Measurements from ENCODE around the gene RUBCNL. TPM values are rescaled to one million over a fixed set of nuclear protein-coding genes. Genes with fewer than 3 reads are reported as not detected.
A peak's percentile ranks its signal among the peaks of the same experiment; 100 is the strongest.

Gene RUBCNL
- polyA plus RNA-seq, 2 of the 4 experiments (the other 2 are of a cell fraction): not detected

GRCh38 chr13:46304546-46304945, 82.5 kb downstream of the RUBCNL start:
- no peak overlapping the region for H3K4me2 ChIP-seq
- no peak for DNase-seq (ENCODE audit: low read depth in 1 of 2, low spot score in 1 of 2)
- TF ChIP-seq POLR2A (IDR thresholded peaks at IDR 0.05; ENCODE audit: low read length): no peak
- no peak for TF ChIP-seq EP300 (IDR thresholded peaks at IDR 0.05)
- TF ChIP-seq ZC3H11A (IDR thresholded peaks at IDR 0.05): no peak
- TF ChIP-seq KDM1A (IDR thresholded peaks at IDR 0.05; ENCODE audit: low read depth): no peak
- no peak for TF ChIP-seq BHLHE40 (IDR thresholded peaks at IDR 0.05; ENCODE audit: low read depth, low read length)
- no peak for TF ChIP-seq FOSL2 (IDR thresholded peaks at IDR 0.05)
- no peak for TF ChIP-seq FOSL2 (CRISPR knock-in tag; IDR thresholded peaks at IDR 0.05)
- no peak for TF ChIP-seq KDM5A (IDR thresholded peaks at IDR 0.05)
- no peak for TF ChIP-seq MAFK (IDR thresholded peaks at IDR 0.05; ENCODE audit: partially characterized antibody)
- no peak for TF ChIP-seq PBX3 (IDR thresholded peaks at IDR 0.05)
- TF ChIP-seq CBX2 (IDR thresholded peaks at IDR 0.05; ENCODE audit: borderline replicate concordance, low read depth): no peak
- no peak for TF ChIP-seq FOSB (CRISPR knock-in tag; IDR thresholded peaks at IDR 0.05)
- TF ChIP-seq SMC3 (IDR thresholded peaks at IDR 0.05): no peak
- TF ChIP-seq NR3C1 (IDR thresholded peaks at IDR 0.05): no peak
- 60% methylated on average over 3 of the region's 3 CpGs for WGBS (ENCODE audit: missing lambda C conversion rate)
- H3K9me3 ChIP-seq: peaks cover 2% of the 10 kb centered on the region; the same call in 1 of the 3 replicates
- POLR2A ChIA-PET: no interaction called here
- CTCF ChIA-PET: no interaction called here
- H3K4me1 ChIP-seq: no peaks in the 10 kb centered on the region
- FAIRE-seq: no peak
- no peak overlapping the region for H3K4me3 ChIP-seq
- H3K27ac ChIP-seq: no peak overlapping the region
- ATAC-seq: no peak

- Histone ChIP-seq H3K9me3 (peaks cover 2% of the 10 kb centered on the region; the same call in 1 of the 3 replicates), H3K4me3 (no peak overlapping the region), H3K4me2 (no peak overlapping the region), H3K27ac (no peak overlapping the region), H3K4me1 (no peaks in the 10 kb centered on the region)
- ChIA-PET POLR2A (no interaction called here), CTCF (no interaction called here)
- 49% methylated on average over 7 of the region's 7 CpGs for WGBS (ENCODE audit: missing lambda C conversion rate)
- FAIRE-seq (no peak), DNase-seq (ENCODE audit: low read depth in 1 of 2, low spot score in 1 of 2) (no peak), ATAC-seq (no peak)
- TF ChIP-seq CEBPB (IDR thresholded peaks at IDR 0.05) (no peak), ELK1 (IDR thresholded peaks at IDR 0.05; ENCODE audit: low read depth, low read length) (no peak), RARB (CRISPR knock-in tag; IDR thresholded peaks at IDR 0.05) (no peak), HEYL (CRISPR knock-in tag; IDR thresholded peaks at IDR 0.05) (no peak), KDM5A (IDR thresholded peaks at IDR 0.05) (no peak), POLR2A (IDR thresholded peaks at IDR 0.05; ENCODE audit: low read length) (no peak), MAFK (IDR thresholded peaks at IDR 0.05; ENCODE audit: partially characterized antibody) (no peak), CHD4 (IDR thresholded peaks at IDR 0.05; ENCODE audit: borderline replicate concordance) (no peak), HDAC2 (IDR thresholded peaks at IDR 0.05) (no peak), FOSB (CRISPR knock-in tag; IDR thresholded peaks at IDR 0.05) (no peak), HMGXB4 (CRISPR knock-in tag; IDR thresholded peaks at IDR 0.05; ENCODE audit: borderline replicate concordance) (no peak), SMC3 (IDR thresholded peaks at IDR 0.05) (no peak), ZC3H11A (IDR thresholded peaks at IDR 0.05) (no peak)
Measured at GRCh38 chr13:46303742-46304385, 83.2 kb downstream of the RUBCNL start.

- no peak for TF ChIP-seq RNF2 (IDR thresholded peaks at IDR 0.05; ENCODE audit: borderline replicate concordance, low read depth)
- no peak for TF ChIP-seq RAD21 (conservative IDR thresholded peaks at IDR 0.05 in 1 of 2, IDR thresholded peaks at IDR 0.05 in 1 of 2)
- no peak for TF ChIP-seq HOXB5 (CRISPR knock-in tag; IDR thresholded peaks at IDR 0.05)
- TF ChIP-seq SREBF2 (IDR thresholded peaks at IDR 0.05): no peak
- TF ChIP-seq ESRRA (IDR thresholded peaks at IDR 0.05; ENCODE audit: borderline replicate concordance, low read length): no peak
- TF ChIP-seq HDAC2 (IDR thresholded peaks at IDR 0.05): no peak
- no peak for TF ChIP-seq MAZ (IDR thresholded peaks at IDR 0.05; ENCODE audit: borderline replicate concordance, low read depth, low read length)
- no peak for TF ChIP-seq ZFP36 (IDR thresholded peaks at IDR 0.05; ENCODE audit: borderline replicate concordance, partially characterized antibody)
- no peak for TF ChIP-seq POLR2A (IDR thresholded peaks at IDR 0.05; ENCODE audit: low read length)
- no peak for TF ChIP-seq MAFK (IDR thresholded peaks at IDR 0.05; ENCODE audit: partially characterized antibody)
- no peak for TF ChIP-seq JUN (IDR thresholded peaks at IDR 0.05)
- TF ChIP-seq SMC3 (IDR thresholded peaks at IDR 0.05): no peak
- no peak for ATAC-seq
- ChIA-PET CTCF (no interaction called here), POLR2A (no interaction called here)
- DNase-seq (ENCODE audit: low read depth in 1 of 2, low spot score in 1 of 2): no peak
- H3K4me2 ChIP-seq: no peak overlapping the region
- H3K9me3 ChIP-seq: no peaks in the 10 kb centered on the region
- no peak overlapping the region for H3K4me3 ChIP-seq
- H3K27ac ChIP-seq: peak overlapping the region in 1 of 2 experiments; percentile 68; a peak in 4 of 6 replicates
- FAIRE-seq: no peak
- 64% methylated on average over 3 of the region's 3 CpGs for WGBS (ENCODE audit: missing lambda C conversion rate)
- H3K4me1 ChIP-seq: peaks cover 15% of the 10 kb centered on the region; the same call in 2 of the 3 replicates
Measured at GRCh38 chr13:46297361-46297811, 89.7 kb downstream of the RUBCNL start.
